GM23338 (cell line): ENCODE results near the gene RNF128. TPM values are rescaled to one million over a fixed set of nuclear protein-coding genes. Genes with fewer than 3 reads are reported as not detected.
"Not testable (repeated sequence)": the region's sequence is repeated elsewhere in the genome, so short reads cannot be mapped to it uniquely, and the experiment has no call there.

Experiments
- ATAC-seq: fragments of 200-7000 bp; cut with Tn5 transposase; 3 replicates; pipeline ENCODE4 v1.9.1; 2020
- DNase-seq: peaks from one replicate; pipeline ENCODE4 v3.0.0-alpha.2; 2015; ENCODE audit warnings: low spot score
- H2AFZ ChIP-seq: fragments of 200-600 bp; sonication (generic); 2 replicates; pipeline ENCODE4 v1.8.0; 2016; ENCODE audit warnings: antibody characterized with exemption, mild to moderate bottlenecking, moderate library complexity
- H3F3A ChIP-seq: fragments of 200-600 bp; sonication (generic); replicated peaks from 2 replicates; pipeline ENCODE4 v1.8.0; 2017; ENCODE audit warnings: antibody characterized with exemption, mixed run types, low read depth
- H3K27ac ChIP-seq: fragments of 200-600 bp; sonication (generic); 2 replicates; pipeline ENCODE4 v1.6.1; 2016; ENCODE audit warnings: low read depth
- H3K27me3 ChIP-seq: fragments of 200-600 bp; sonication (generic); 2 replicates; pipeline ENCODE4 v1.8.0; 2016; ENCODE audit warnings: mild to moderate bottlenecking, mixed run types, moderate library complexity; ENCODE audit not compliant: insufficient read depth
- H3K36me3 ChIP-seq: fragments of 200-600 bp; sonication (generic); 2 replicates; pipeline ENCODE4 v1.8.0; 2016; ENCODE audit warnings: mild to moderate bottlenecking; ENCODE audit not compliant: insufficient read depth
- H3K4me1 ChIP-seq: fragments of 200-600 bp; sonication (generic); 2 replicates; pipeline ENCODE4 v1.8.0; 2016; ENCODE audit warnings: mild to moderate bottlenecking, moderate library complexity; ENCODE audit not compliant: insufficient read depth
- H3K4me2 ChIP-seq: fragments of 200-600 bp; sonication (generic); 2 replicates; pipeline ENCODE4 v1.7.1; 2017; ENCODE audit warnings: mixed run types
- H3K4me3 ChIP-seq: fragments of 200-600 bp; sonication (generic); 2 replicates; pipeline ENCODE4 v1.6.1; 2016; ENCODE audit warnings: mixed run types
- H3K79me2 ChIP-seq: fragments of 200-600 bp; sonication (generic); replicated peaks from 2 replicates; pipeline ENCODE4 v1.8.0; 2017; ENCODE audit warnings: mild to moderate bottlenecking; ENCODE audit not compliant: insufficient read depth
- H3K9me2 ChIP-seq: fragments of 200-600 bp; sonication (generic); 2 replicates; pipeline ENCODE4 v1.8.0; 2017; ENCODE audit not compliant: insufficient read depth
- H4K20me1 ChIP-seq: fragments of 200-600 bp; sonication (generic); replicated peaks from 2 replicates; pipeline ENCODE4 v1.8.0; 2017; ENCODE audit warnings: mild to moderate bottlenecking; ENCODE audit not compliant: insufficient read depth
- H3K27ac Mint-ChIP-seq: 2 replicates; pipeline ENCODE4 v1.8.0; 2020; ENCODE audit warnings: inconsistent platforms, mild to moderate bottlenecking, moderate library complexity, mixed read lengths
- H3K27me3 Mint-ChIP-seq: 3 replicates; pipeline ENCODE4 v1.8.0; 2022; ENCODE audit warnings: low read depth, mild to moderate bottlenecking, moderate library complexity, mixed read lengths, inconsistent platforms; ENCODE audit not compliant: insufficient read depth, poor library complexity
- H3K36me3 Mint-ChIP-seq: 3 replicates; pipeline ENCODE4 v1.8.0; 2021; ENCODE audit warnings: low read depth, mild to moderate bottlenecking, inconsistent platforms, moderate library complexity, mixed read lengths
- H3K4me1 Mint-ChIP-seq: 3 replicates; pipeline ENCODE4 v1.8.0; 2020; ENCODE audit warnings: mild to moderate bottlenecking, inconsistent platforms, mixed read lengths
- H3K4me3 Mint-ChIP-seq: 3 replicates; pipeline ENCODE4 v1.8.0; 2021; ENCODE audit warnings: moderate library complexity, mild to moderate bottlenecking, inconsistent platforms, mixed read lengths
- H3K9me3 Mint-ChIP-seq: 3 replicates; pipeline ENCODE4 v1.8.0; 2020; ENCODE audit warnings: moderate library complexity, mild to moderate bottlenecking, inconsistent platforms, mixed read lengths
- EZH2 ChIP-seq: fragments of 200-600 bp; sonication (generic); IDR thresholded peaks from one replicate; pipeline ENCODE4 v1.8.0; 2017; ENCODE audit warnings: antibody characterized with exemption, mild to moderate bottlenecking, low read depth; ENCODE audit not compliant: unreplicated experiment
- EZH2phosphoT487 ChIP-seq: fragments of 200-600 bp; sonication (generic); IDR thresholded peaks from one replicate; pipeline ENCODE4 v1.8.1; 2018; ENCODE audit warnings: antibody characterized with exemption; ENCODE audit not compliant: unreplicated experiment
- JUNB ChIP-seq: IDR thresholded peaks from one replicate; pipeline ENCODE4 v1.6.1; 2016; ENCODE audit warnings: antibody characterized with exemption; ENCODE audit not compliant: unreplicated experiment
- REST ChIP-seq: IDR thresholded peaks from one replicate; pipeline ENCODE4 v1.6.1; 2018; ENCODE audit warnings: antibody characterized with exemption; ENCODE audit not compliant: unreplicated experiment
- STAT1 ChIP-seq: IDR thresholded peaks from one replicate; pipeline ENCODE4 v1.6.1; 2016; ENCODE audit warnings: antibody characterized with exemption; ENCODE audit not compliant: unreplicated experiment
- ZNF114 ChIP-seq: fragments of 250-450 bp; sonication (Bioruptor Pico); IDR thresholded peaks from 2 replicates; pipeline ENCODE4 v1.5.0; 2020; ENCODE audit warnings: mild to moderate bottlenecking, moderate library complexity
- ZNF462 ChIP-seq: fragments of 250-450 bp; sonication (Bioruptor Pico); IDR thresholded peaks from 2 replicates; pipeline ENCODE4 v1.5.0; 2020; ENCODE audit warnings: mild to moderate bottlenecking, moderate library complexity
- polyA plus RNA-seq: library from polyadenylated mRNA; unstranded; fragments of >200 nt; fragmentation: Nextera tagmentation; extraction: Ambion mirVana; gene quantifications from 2 replicates; pipeline ENCODE4 v1.2.1, GENCODE V29; 2016
- total RNA-seq: library from RNA; depleted of rRNA; stranded (reverse); fragments of >200 nt; shearing (Covaris generic); gene quantifications from 2 replicates; pipeline ENCODE4 v1.2.3, GENCODE V29; 2014
- TF ChIP-seq, protein P1 (sequence below), 2 experiments: fragments of 200-600 bp in 1 of 2; sonication (generic) in 1 of 2; conservative IDR thresholded peaks; 2 replicates each; pipeline versions ENCODE4 v1.5.1 to v1.6.1; 2016 to 2017; ENCODE audit warnings: antibody characterized with exemption in 2 of 2, low read depth in 2 of 2, mild to moderate bottlenecking in 2 of 2, moderate library complexity in 1 of 2

Gene RNF128
- total and polyA plus RNA-seq, 2 experiments from 2014 or later, result 1.2 to 3.2 TPM

- Histone ChIP-seq H3K9me2 (no peaks in the 10 kb centered on the region), H4K20me1 (no peaks in the 10 kb centered on the region), H3K79me2 (no peaks in the 10 kb centered on the region), H3K36me3 (no peaks in the 10 kb centered on the region), H2AFZ (no peak overlapping the region), H3K4me1 (peaks cover 5% of the 10 kb centered on the region), H3K27ac (no peak overlapping the region), H3K4me3 (no peak overlapping the region), H3K27me3 (no peaks in the 10 kb centered on the region), H3F3A (no peaks in the 10 kb centered on the region), H3K4me2 (no peak overlapping the region)
- Mint-ChIP-seq H3K9me3 (no peaks in the 10 kb centered on the region), H3K4me3 (no peak overlapping the region), H3K27ac (no peak overlapping the region; the same call in 1 of the 2 replicates), H3K27me3 (no peaks in the 10 kb centered on the region), H3K36me3 (no peaks in the 10 kb centered on the region; the same call in 2 of the 3 replicates), H3K4me1 (peaks cover 7% of the 10 kb centered on the region; the same call in 2 of the 3 replicates)
- DNase-seq (no peak), ATAC-seq (no peak)
- TF ChIP-seq ZNF114 (CRISPR knock-in tag) (no peak), EZH2phosphoT487 (no peak), REST (no peak), STAT1 (no peak), EZH2 (no peak), ZNF462 (CRISPR knock-in tag) (no peak), JUNB (no peak)
- TF ChIP-seq, protein P1, sequence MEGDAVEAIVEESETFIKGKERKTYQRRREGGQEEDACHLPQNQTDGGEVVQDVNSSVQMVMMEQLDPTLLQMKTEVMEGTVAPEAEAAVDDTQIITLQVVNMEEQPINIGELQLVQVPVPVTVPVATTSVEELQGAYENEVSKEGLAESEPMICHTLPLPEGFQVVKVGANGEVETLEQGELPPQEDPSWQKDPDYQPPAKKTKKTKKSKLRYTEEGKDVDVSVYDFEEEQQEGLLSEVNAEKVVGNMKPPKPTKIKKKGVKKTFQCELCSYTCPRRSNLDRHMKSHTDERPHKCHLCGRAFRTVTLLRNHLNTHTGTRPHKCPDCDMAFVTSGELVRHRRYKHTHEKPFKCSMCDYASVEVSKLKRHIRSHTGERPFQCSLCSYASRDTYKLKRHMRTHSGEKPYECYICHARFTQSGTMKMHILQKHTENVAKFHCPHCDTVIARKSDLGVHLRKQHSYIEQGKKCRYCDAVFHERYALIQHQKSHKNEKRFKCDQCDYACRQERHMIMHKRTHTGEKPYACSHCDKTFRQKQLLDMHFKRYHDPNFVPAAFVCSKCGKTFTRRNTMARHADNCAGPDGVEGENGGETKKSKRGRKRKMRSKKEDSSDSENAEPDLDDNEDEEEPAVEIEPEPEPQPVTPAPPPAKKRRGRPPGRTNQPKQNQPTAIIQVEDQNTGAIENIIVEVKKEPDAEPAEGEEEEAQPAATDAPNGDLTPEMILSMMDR (conservative IDR thresholded peaks at IDR 0.05; ENCODE audit: low read depth in 2 of 2), result no peak
These were observed 84.8 kb downstream of the RNF128 start for GRCh38 chrX:106811131-106811910.

- not testable (repeated sequence) for H3K36me3 ChIP-seq, H3K27me3 Mint-ChIP-seq, H3K9me2 ChIP-seq, H3K4me3 Mint-ChIP-seq, H3K27ac ChIP-seq, H2AFZ ChIP-seq, H3K4me2 ChIP-seq, H4K20me1 ChIP-seq, H3K4me3 ChIP-seq, ATAC-seq, H3K9me3 Mint-ChIP-seq, H3K36me3 Mint-ChIP-seq, DNase-seq, H3K4me1 Mint-ChIP-seq, H3K27me3 ChIP-seq, H3K79me2 ChIP-seq, H3F3A ChIP-seq, H3K27ac Mint-ChIP-seq, H3K4me1 ChIP-seq
These were observed 86.4 kb downstream of the RNF128 start for GRCh38 chrX:106812930-106813329.
